MCF 10A (cell line): ENCODE data around the gene TMEM263. TPM values are rescaled to one million over a fixed set of nuclear protein-coding genes. Genes with fewer than 3 reads are reported as not detected.

Experiments
- BruUV-seq: library from RNA; stranded (reverse); fragments of 400-500 nt; replicated peaks from 2 replicates; lab custom pipeline; 2021; lab: Mats Ljungman, UMichigan
- CTCF ChIA-PET: fragments of 300-600 bp; sonication (Branson Sonifier 250); formaldehyde crosslinking; extraction: SDS; loops from one replicate; lab custom pipeline; 2021; ENCODE audit warnings: antibody characterized with exemption, inconsistent platforms; lab: Yijun Ruan, JAX
- POLR2A ChIA-PET: fragments of 300-600, 350-650 bp; sonication (Branson Sonifier 250); formaldehyde crosslinking; extraction: SDS; loops from one replicate; lab custom pipeline; 2020; ENCODE audit warnings: antibody characterized with exemption, inconsistent platforms; lab: Yijun Ruan, JAX
- DNase-seq: peaks from one replicate; pipeline ENCODE4 v3.0.0-alpha.2; 2018; ENCODE audit not compliant: unreplicated experiment
- H3K27ac Mint-ChIP-seq: one replicate; pipeline ENCODE4 v1.8.0; 2022; ENCODE audit warnings: mild to moderate bottlenecking, low read depth, mixed read lengths; ENCODE audit not compliant: unreplicated experiment
- H3K27me3 Mint-ChIP-seq: one replicate; pipeline ENCODE4 v1.8.0; 2022; ENCODE audit warnings: mixed read lengths; ENCODE audit not compliant: insufficient read depth, unreplicated experiment
- H3K36me3 Mint-ChIP-seq: one replicate; pipeline ENCODE4 v1.8.0; 2022; ENCODE audit warnings: mild to moderate bottlenecking, moderate library complexity, mixed read lengths; ENCODE audit not compliant: insufficient read depth, unreplicated experiment
- H3K4me1 Mint-ChIP-seq: one replicate; pipeline ENCODE4 v1.8.0; 2022; ENCODE audit warnings: mixed read lengths; ENCODE audit not compliant: insufficient read depth, unreplicated experiment
- H3K4me3 Mint-ChIP-seq: one replicate; pipeline ENCODE4 v1.8.0; 2022; ENCODE audit warnings: mild to moderate bottlenecking, moderate library complexity, mixed read lengths; ENCODE audit not compliant: unreplicated experiment
- H3K9me3 Mint-ChIP-seq: one replicate; pipeline ENCODE4 v1.8.0; 2022; ENCODE audit warnings: mixed read lengths; ENCODE audit not compliant: unreplicated experiment
- intact Hi-C: fragments of 100-400 bp; cut with micrococcal nuclease; formaldehyde crosslinking; loops from 2 replicates; pipeline ENCODE4 v1.14.1; 2022
- total RNA-seq: library from RNA; stranded (reverse); gene quantifications from 2 replicates; pipeline ENCODE4 v1.2.3, GENCODE V29; 2022
- TF ChIP-seq, protein P1 (sequence below): fragments of 200-600 bp; IDR thresholded peaks from one replicate; pipeline ENCODE4 v1.8.0; 2022; ENCODE audit warnings: antibody characterized with exemption, mild to moderate bottlenecking; ENCODE audit not compliant: unreplicated experiment

TMEM263 gene
- total RNA-seq, 1 experiment from 2014 or later: 60.1 TPM

DNA sequence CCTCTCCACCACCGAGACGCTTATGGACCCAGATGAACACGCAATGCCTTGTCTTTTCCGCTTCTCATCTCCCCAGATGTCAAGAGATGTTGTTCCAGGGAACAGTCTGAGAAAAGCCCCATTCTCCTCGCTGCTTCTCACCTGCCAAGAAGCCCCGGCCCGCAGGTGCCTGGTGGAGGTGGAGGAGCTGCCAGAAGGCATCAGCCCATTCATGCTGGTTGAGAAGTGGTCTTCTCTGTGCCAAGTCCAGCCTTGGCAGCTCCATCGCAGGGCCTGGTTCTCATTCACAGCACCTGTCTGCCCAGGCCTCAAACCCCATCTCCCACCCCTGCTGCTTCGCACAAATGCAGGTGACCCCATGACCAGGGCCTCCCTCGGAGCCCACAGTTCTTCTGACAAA lies 42.3 kb upstream of the TMEM263 start:
- Mint-ChIP-seq H3K27me3 (no peaks in the 10 kb centered on the region), H3K27ac (no peak overlapping the region), H3K36me3 (no peaks in the 10 kb centered on the region), H3K9me3 (no peaks in the 10 kb centered on the region), H3K4me1 (no peaks in the 10 kb centered on the region), H3K4me3 (no peak overlapping the region)
- ChIA-PET POLR2A (no interaction called here), CTCF (interaction anchor here (1.5 kb wide), 1 partner anchor 527 kb away, joined by 4 read pairs; no protein-coding TSS in a partner anchor)
- no TSS peak for BruUV-seq
- no peak for DNase-seq
- intact Hi-C loops: no loop called here
- TF ChIP-seq, protein P1, sequence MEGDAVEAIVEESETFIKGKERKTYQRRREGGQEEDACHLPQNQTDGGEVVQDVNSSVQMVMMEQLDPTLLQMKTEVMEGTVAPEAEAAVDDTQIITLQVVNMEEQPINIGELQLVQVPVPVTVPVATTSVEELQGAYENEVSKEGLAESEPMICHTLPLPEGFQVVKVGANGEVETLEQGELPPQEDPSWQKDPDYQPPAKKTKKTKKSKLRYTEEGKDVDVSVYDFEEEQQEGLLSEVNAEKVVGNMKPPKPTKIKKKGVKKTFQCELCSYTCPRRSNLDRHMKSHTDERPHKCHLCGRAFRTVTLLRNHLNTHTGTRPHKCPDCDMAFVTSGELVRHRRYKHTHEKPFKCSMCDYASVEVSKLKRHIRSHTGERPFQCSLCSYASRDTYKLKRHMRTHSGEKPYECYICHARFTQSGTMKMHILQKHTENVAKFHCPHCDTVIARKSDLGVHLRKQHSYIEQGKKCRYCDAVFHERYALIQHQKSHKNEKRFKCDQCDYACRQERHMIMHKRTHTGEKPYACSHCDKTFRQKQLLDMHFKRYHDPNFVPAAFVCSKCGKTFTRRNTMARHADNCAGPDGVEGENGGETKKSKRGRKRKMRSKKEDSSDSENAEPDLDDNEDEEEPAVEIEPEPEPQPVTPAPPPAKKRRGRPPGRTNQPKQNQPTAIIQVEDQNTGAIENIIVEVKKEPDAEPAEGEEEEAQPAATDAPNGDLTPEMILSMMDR: no peak

DNA sequence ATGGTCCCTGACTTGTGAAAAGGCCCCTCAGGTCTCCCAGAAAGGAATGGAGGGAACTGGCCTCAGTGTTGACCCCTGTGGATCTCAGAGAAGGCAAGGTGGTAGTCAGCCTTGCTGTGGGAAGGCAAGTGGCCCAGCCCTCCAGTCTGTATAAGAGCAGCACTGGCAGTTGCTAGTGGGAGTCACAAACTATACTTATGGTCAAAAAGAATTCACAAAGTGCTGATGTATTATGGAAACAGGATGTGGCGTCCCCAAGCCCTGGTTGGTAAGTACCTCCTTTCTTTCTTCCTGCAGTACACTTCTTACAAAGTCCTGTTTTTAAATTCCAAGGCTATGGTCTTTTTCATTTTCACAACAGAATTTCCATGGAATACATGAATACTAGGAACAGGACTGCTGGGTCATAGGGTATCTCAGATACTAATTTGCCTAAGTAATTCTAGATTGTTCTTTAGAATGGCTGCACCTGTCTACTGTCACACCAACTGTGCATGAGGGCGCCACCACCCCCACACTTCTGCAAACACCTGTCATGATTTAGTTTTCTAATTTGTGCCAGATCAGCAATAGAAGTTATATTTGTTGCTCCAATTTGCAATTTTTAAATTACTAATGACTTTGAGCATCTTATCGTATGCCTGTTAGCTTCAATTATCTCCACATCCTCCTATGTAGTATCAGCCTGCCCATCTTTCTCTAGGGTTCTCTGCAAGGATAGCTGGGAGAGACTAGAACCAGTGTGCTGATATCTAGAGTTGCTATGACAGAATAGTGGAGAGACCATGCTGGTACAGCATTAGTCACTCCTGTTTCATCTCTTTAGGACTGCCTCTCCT lies 40.7 kb upstream of the TMEM263 start:
- TF ChIP-seq, protein P1: no peak
- DNase-seq: no peak
- intact Hi-C loops: no loop called here
- POLR2A ChIA-PET: no interaction called here
- Mint-ChIP-seq H3K4me1 (no peaks in the 10 kb centered on the region), H3K9me3 (no peaks in the 10 kb centered on the region), H3K36me3 (no peaks in the 10 kb centered on the region), H3K27ac (no peak overlapping the region), H3K4me3 (no peak overlapping the region), H3K27me3 (no peaks in the 10 kb centered on the region)
- CTCF ChIA-PET: interaction anchor here (0.7 to 1.1 kb wide), 2 partner anchors 138 to 557 kb away, joined by 3 read pairs; partner anchors contain the start of gene POLR3B
- BruUV-seq: no TSS peak

DNA sequence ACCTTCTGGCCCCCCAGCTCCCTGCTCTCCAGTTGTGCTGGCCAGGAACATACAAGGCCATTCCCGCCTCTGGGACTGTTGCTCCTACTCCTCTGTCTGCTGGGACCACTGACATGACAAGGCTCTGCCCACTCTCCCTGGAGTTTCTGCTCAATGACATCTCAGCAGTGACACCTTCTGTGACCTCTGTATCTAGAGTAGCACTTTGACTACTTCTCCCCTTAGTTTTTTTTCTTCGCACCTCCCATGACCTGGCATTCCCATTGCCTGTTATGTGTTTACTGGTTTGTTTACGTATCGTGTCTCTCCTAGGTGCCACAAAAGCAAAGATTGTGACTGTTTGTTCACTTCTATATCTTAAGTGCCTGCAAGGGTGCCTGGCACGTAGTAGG lies 40.1 kb upstream of the TMEM263 start:
- CTCF ChIA-PET: interaction anchor here (0.7 kb wide), 1 partner anchor 139 kb away, joined by 3 read pairs; no protein-coding TSS in a partner anchor
- TF ChIP-seq, protein P1: no peak
- no peaks in the 10 kb centered on the region for H3K4me1 Mint-ChIP-seq
- no peak for DNase-seq
- H3K4me3 Mint-ChIP-seq: no peak overlapping the region
- no peaks in the 10 kb centered on the region for H3K27me3 Mint-ChIP-seq
- no peaks in the 10 kb centered on the region for H3K36me3 Mint-ChIP-seq
- no peak overlapping the region for H3K27ac Mint-ChIP-seq
- intact Hi-C loops: no loop called here
- no TSS peak for BruUV-seq
- POLR2A ChIA-PET: interaction anchor here (0.7 kb wide), 1 partner anchor 12 kb away, joined by 4 read pairs; no protein-coding TSS in a partner anchor
- no peaks in the 10 kb centered on the region for H3K9me3 Mint-ChIP-seq

DNA sequence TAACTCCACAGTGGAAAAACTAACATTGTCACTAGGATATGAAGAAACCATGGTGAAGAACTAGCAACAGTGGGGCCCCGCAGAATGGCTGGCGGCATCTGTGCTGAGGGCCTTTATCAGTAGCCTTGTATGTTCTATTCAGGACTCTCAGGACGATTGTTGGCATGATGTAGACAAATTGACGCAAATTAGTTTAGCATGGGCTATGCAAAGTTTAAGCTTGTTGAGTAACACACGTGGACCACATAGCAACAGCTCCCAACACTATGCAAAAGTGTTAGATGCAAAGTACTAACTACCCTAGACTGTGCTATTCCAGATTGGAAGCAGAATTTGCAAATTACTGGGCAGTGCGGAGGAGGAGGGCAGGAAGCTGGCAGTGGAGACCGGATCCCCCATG lies 38.2 kb upstream of the TMEM263 start:
- H3K36me3 Mint-ChIP-seq: peaks cover 3% of the 10 kb centered on the region
- ChIA-PET CTCF (interaction anchor here (0.6 to 5.5 kb wide), 6 partner anchors 16 to 690 kb away, joined by 3 to 58 read pairs (median 4); no protein-coding TSS in a partner anchor), POLR2A (no interaction called here)
- BruUV-seq: no TSS peak
- H3K4me3 Mint-ChIP-seq: no peak overlapping the region
- intact Hi-C loops: no loop called here
- no peaks in the 10 kb centered on the region for H3K4me1 Mint-ChIP-seq
- TF ChIP-seq, protein P1: no peak
- H3K27ac Mint-ChIP-seq: no peak overlapping the region
- H3K9me3 Mint-ChIP-seq: no peaks in the 10 kb centered on the region
- DNase-seq: no peak
- peaks cover 7% of the 10 kb centered on the region for H3K27me3 Mint-ChIP-seq
